Stimulated activated CD4-positive, alpha-beta T cell treated with anti-CD3 and anti-CD28 coated beads, Interleukin-2, amount 100 ng/mL, for 4 hours (primary cell): ENCODE data around the gene CRYGC.
"Not testable (repeated sequence)": the region's sequence is repeated elsewhere in the genome, so short reads cannot be mapped to it uniquely, and the experiment has no call there.

ENCODE experiments used
- DNase-seq: peaks from one replicate; pipeline ENCODE4 v3.0.0-alpha.2; 2020; ENCODE audit warnings: low read depth

The CRYGC gene

GRCh38 chr2:208136716-208137094 lies 7.1 kb upstream of the CRYGC start:
- no peak for DNase-seq

GRCh38 chr2:208135794-208136715 lies 6.4 kb upstream of the CRYGC start:
- no peak for DNase-seq

GRCh38 chr2:208134928-208135586 lies 5.4 kb upstream of the CRYGC start:
- DNase-seq = no peak

GRCh38 chr2:208130712-208131110 lies 1.1 kb upstream of the CRYGC start:
- DNase-seq = no peak

- DNase-seq = no peak
These were observed 1.5 kb downstream of the CRYGC start for GRCh38 chr2:208128136-208128535.

- DNase-seq = no peak
These were observed 2.5 kb downstream of the CRYGC start for GRCh38 chr2:208127090-208127489.

- no peak for DNase-seq
These were observed 4.4 kb downstream of the CRYGC start for GRCh38 chr2:208125251-208125650.

GRCh38 chr2:208124013-208124715 lies 5.5 kb downstream of the CRYGC start, which contains the start of gene CRYGD:
TSS of gene CRYGD (minus strand) at chr2:208124524. CDS start at chr2:208124473, 51 bp downstream.
- DNase-seq = not testable (repeated sequence)

GRCh38 chr2:208122248-208122647 lies 7.4 kb downstream of the CRYGC start:
- DNase-seq = no peak

GRCh38 chr2:208118918-208119317 lies 10.7 kb downstream of the CRYGC start:
- DNase-seq = no peak

GRCh38 chr2:208117390-208117789 lies 12.2 kb downstream of the CRYGC start:
- DNase-seq = not testable (repeated sequence)

GRCh38 chr2:208112969-208113368 lies 16.7 kb downstream of the CRYGC start:
- DNase-seq = no peak

- not testable (repeated sequence) for DNase-seq
These were observed 17.3 kb downstream of the CRYGC start for GRCh38 chr2:208112273-208112745.

- no peak for DNase-seq
These were observed 26.0 kb downstream of the CRYGC start for GRCh38 chr2:208103616-208104015.

GRCh38 chr2:208101716-208102631 lies 27.7 kb downstream of the CRYGC start:
- no peak for DNase-seq

- DNase-seq = no peak
These were observed 29.8 kb downstream of the CRYGC start for GRCh38 chr2:208099682-208100470.

GRCh38 chr2:208098701-208099100 lies 30.9 kb downstream of the CRYGC start:
- DNase-seq = not testable (repeated sequence)

- no peak for DNase-seq
These were observed 31.4 kb downstream of the CRYGC start for GRCh38 chr2:208098267-208098666.

GRCh38 chr2:208097801-208098200 lies 31.8 kb downstream of the CRYGC start:
- no peak for DNase-seq

GRCh38 chr2:208097313-208097712 lies 32.3 kb downstream of the CRYGC start:
- no peak for DNase-seq
